Ovary (tissue), 3 donors: ENCODE measurements around the gene DENND1B.

Source experiments
- POLR2A ChIP-seq: fragments of 450-650 bp; IDR thresholded peaks from one replicate; pipeline ENCODE4 v1.6.1; 2017; ENCODE audit warnings: antibody characterized with exemption, mild to moderate bottlenecking, moderate library complexity
- TF ChIP-seq, protein P1 (sequence below), 3 donors: fragments of 450-650 bp in 2 of 3; fragments of 200-600 bp in 1 of 3; IDR thresholded peaks; one replicate each; pipeline versions ENCODE4 v1.5.1 to v1.8.0; 2016 to 2022; ENCODE audit warnings: antibody characterized with exemption in 3 of 3, mild to moderate bottlenecking in 1 of 3
- donor health status: DM: no; HTN: no; CAD: no.

DNA sequence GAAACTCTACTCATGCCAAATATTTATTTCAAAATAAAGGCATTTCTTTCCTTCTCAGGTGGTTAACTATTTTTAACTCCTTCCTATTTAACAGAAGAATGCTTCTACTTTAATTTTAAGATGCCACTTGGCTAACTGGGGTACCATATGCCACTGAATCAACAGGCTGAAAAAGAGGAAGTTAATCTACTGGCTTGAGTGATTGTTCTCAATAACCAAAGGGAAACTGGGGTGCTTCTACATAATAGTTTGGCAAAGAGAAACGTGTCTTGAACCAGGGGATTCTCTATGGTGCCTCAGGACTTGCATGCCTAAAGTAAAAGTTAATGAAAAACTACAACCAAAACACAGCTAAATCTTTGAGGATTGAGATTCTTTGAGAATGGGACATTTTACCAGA, 142.6 kb downstream of the DENND1B start:
- TF ChIP-seq, protein P1, sequence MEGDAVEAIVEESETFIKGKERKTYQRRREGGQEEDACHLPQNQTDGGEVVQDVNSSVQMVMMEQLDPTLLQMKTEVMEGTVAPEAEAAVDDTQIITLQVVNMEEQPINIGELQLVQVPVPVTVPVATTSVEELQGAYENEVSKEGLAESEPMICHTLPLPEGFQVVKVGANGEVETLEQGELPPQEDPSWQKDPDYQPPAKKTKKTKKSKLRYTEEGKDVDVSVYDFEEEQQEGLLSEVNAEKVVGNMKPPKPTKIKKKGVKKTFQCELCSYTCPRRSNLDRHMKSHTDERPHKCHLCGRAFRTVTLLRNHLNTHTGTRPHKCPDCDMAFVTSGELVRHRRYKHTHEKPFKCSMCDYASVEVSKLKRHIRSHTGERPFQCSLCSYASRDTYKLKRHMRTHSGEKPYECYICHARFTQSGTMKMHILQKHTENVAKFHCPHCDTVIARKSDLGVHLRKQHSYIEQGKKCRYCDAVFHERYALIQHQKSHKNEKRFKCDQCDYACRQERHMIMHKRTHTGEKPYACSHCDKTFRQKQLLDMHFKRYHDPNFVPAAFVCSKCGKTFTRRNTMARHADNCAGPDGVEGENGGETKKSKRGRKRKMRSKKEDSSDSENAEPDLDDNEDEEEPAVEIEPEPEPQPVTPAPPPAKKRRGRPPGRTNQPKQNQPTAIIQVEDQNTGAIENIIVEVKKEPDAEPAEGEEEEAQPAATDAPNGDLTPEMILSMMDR (IDR thresholded peaks at IDR 0.05), result no peak
- no peak for TF ChIP-seq POLR2A
